Loucy (cell line): ENCODE measurements around the gene FGF16.

Experiments
- H2AFZ ChIP-seq: fragments of 200-600 bp; sonication (generic); 2 replicates; pipeline ENCODE4 v1.6.0; 2016; ENCODE audit warnings: antibody characterized with exemption, mild to moderate bottlenecking, low read length, moderate library complexity
- H3F3A ChIP-seq: fragments of 200-600 bp; 2 replicates; pipeline ENCODE4 v1.6.0; 2016; ENCODE audit warnings: antibody characterized with exemption, low read depth, mild to moderate bottlenecking
- H3K27me3 ChIP-seq: fragments of 200-600 bp; sonication (generic); 2 replicates; pipeline ENCODE4 v1.6.1; 2014; ENCODE audit warnings: low read length, mild to moderate bottlenecking; ENCODE audit not compliant: insufficient read depth, poor library complexity, severe bottlenecking
- H3K36me3 ChIP-seq: fragments of 200-600 bp; sonication (generic); 2 replicates; pipeline ENCODE4 v1.6.1; 2016; ENCODE audit warnings: low read length; ENCODE audit not compliant: insufficient read depth
- H3K4me1 ChIP-seq: fragments of 200-600 bp; sonication (generic); 2 replicates; pipeline ENCODE4 v1.5.1; 2014; ENCODE audit warnings: low read length, mild to moderate bottlenecking; ENCODE audit not compliant: insufficient read depth, poor library complexity, severe bottlenecking
- H3K4me2 ChIP-seq: fragments of 200-600 bp; sonication (generic); 2 replicates; pipeline ENCODE4 v1.6.0; 2014; ENCODE audit warnings: antibody characterized with exemption, low read length, low read depth, mild to moderate bottlenecking; ENCODE audit not compliant: poor library complexity, severe bottlenecking
- H3K4me3 ChIP-seq: fragments of 200-600 bp; sonication (generic); 2 replicates; pipeline ENCODE4 v1.5.1; 2014; ENCODE audit warnings: low read length, mild to moderate bottlenecking, mixed read lengths; ENCODE audit not compliant: poor library complexity, severe bottlenecking
- H3K79me2 ChIP-seq: fragments of 200-600 bp; sonication (generic); 2 replicates; pipeline ENCODE4 v1.6.1; 2014; ENCODE audit warnings: low read length; ENCODE audit not compliant: insufficient read depth
- H3K9ac ChIP-seq: fragments of 200-600 bp; sonication (generic); 2 replicates; pipeline ENCODE4 v1.6.0; 2014; ENCODE audit warnings: mild to moderate bottlenecking, low read depth, low read length, moderate library complexity; ENCODE audit not compliant: poor library complexity, severe bottlenecking
- H3K9me2 ChIP-seq: fragments of 200-600 bp; sonication (generic); replicated peaks from 2 replicates; pipeline ENCODE4 v1.6.1; 2016; ENCODE audit warnings: low read depth, low read length, mixed read lengths
- H3K9me3 ChIP-seq: fragments of 200-600 bp; sonication (generic); 2 replicates; pipeline ENCODE4 v1.6.1; 2014; ENCODE audit warnings: mild to moderate bottlenecking, antibody characterized with exemption, low read length, low read depth; ENCODE audit not compliant: insufficient read depth
- H4K20me1 ChIP-seq: fragments of 200-600 bp; sonication (generic); 2 replicates; pipeline ENCODE4 v1.6.0; 2014; ENCODE audit warnings: antibody characterized with exemption, low read length, mild to moderate bottlenecking; ENCODE audit not compliant: insufficient read depth, poor library complexity, severe bottlenecking
- EZH2phosphoT487 ChIP-seq: fragments of 200-600 bp; IDR thresholded peaks from 2 replicates; pipeline ENCODE4 v1.6.1; 2018; ENCODE audit warnings: antibody characterized with exemption, mild to moderate bottlenecking, moderate library complexity, borderline replicate concordance
- TF ChIP-seq, protein P1 (sequence below): fragments of 200-600 bp; sonication (generic); conservative IDR thresholded peaks from 2 replicates; pipeline ENCODE4 v1.5.1; 2014; ENCODE audit warnings: mild to moderate bottlenecking, antibody characterized with exemption, low read length

The FGF16 gene

DNA sequence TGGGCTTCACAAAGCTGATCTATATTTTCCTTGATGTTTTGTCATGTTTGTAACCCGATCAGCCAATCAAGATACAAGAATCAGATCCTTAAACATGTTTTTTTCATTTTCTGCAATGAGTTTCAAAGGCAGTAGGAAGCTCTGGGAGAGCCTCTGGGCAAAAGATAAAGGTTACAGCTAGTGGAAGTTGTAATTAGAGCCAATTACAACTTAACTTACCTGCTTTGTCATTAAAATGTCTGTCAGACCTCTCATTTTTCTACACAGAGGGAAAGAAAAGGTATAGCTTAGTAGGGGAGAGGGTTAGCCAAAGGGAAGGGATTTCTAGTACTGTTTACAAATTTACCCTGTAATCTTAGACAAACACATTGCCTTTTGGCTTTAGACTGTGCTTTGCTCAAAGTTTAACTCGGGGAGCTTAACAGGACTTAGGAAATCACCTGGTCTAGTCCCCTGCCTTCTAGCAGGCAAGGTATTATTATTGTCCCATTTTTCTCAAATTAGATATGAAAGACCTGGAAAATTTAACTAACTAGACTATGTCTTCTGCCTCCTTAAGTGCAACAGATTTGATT, 55.8 kb downstream of the FGF16 start:
- Histone ChIP-seq H2AFZ (no peak overlapping the region), H3K9me2 (no peaks in the 10 kb centered on the region), H3F3A (no peaks in the 10 kb centered on the region), H3K4me3 (no peak overlapping the region), H3K27me3 (no peaks in the 10 kb centered on the region), H3K4me1 (no peaks in the 10 kb centered on the region), H3K79me2 (no peaks in the 10 kb centered on the region), H3K9me3 (no peaks in the 10 kb centered on the region), H3K9ac (no peak overlapping the region), H3K4me2 (no peak overlapping the region), H4K20me1 (no peaks in the 10 kb centered on the region), H3K36me3 (peaks cover 9% of the 10 kb centered on the region; the same call in 1 of the 2 replicates)
- TF ChIP-seq, protein P1, sequence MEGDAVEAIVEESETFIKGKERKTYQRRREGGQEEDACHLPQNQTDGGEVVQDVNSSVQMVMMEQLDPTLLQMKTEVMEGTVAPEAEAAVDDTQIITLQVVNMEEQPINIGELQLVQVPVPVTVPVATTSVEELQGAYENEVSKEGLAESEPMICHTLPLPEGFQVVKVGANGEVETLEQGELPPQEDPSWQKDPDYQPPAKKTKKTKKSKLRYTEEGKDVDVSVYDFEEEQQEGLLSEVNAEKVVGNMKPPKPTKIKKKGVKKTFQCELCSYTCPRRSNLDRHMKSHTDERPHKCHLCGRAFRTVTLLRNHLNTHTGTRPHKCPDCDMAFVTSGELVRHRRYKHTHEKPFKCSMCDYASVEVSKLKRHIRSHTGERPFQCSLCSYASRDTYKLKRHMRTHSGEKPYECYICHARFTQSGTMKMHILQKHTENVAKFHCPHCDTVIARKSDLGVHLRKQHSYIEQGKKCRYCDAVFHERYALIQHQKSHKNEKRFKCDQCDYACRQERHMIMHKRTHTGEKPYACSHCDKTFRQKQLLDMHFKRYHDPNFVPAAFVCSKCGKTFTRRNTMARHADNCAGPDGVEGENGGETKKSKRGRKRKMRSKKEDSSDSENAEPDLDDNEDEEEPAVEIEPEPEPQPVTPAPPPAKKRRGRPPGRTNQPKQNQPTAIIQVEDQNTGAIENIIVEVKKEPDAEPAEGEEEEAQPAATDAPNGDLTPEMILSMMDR, result no peak
- no peak for TF ChIP-seq EZH2phosphoT487

- Histone ChIP-seq H3K4me3 (no peak overlapping the region), H3K79me2 (no peaks in the 10 kb centered on the region), H3F3A (no peaks in the 10 kb centered on the region), H3K4me2 (no peak overlapping the region), H3K36me3 (peaks cover 27% of the 10 kb centered on the region; the same call in 1 of the 2 replicates), H3K9ac (no peak overlapping the region), H3K9me2 (no peaks in the 10 kb centered on the region), H2AFZ (no peak overlapping the region), H3K27me3 (no peaks in the 10 kb centered on the region), H3K9me3 (no peaks in the 10 kb centered on the region), H3K4me1 (no peaks in the 10 kb centered on the region), H4K20me1 (no peaks in the 10 kb centered on the region)
- TF ChIP-seq EZH2phosphoT487, result no peak
- TF ChIP-seq, protein P1, result no peak
These were observed 58.0 kb downstream of the FGF16 start for GRCh38 chrX:77505227-77505626.
